HG02623 (cell line): ENCODE data around the gene ZNF669.
A peak's percentile ranks its signal among the peaks of the same experiment; 100 is the strongest.
"Not testable (repeated sequence)": the region's sequence is repeated elsewhere in the genome, so short reads cannot be mapped to it uniquely, and the experiment has no call there.

Experiments
- ATAC-seq: cut with Tn5 transposase; IDR thresholded peaks from one replicate; pipeline ENCODE4 v1.9.1; 2021; ENCODE audit warnings: moderate library complexity; ENCODE audit not compliant: unreplicated experiment

The ZNF669 gene

GRCh38 chr1:247103859-247104591 lies at the start of gene ZNF669:
Gene ZNF669, minus strand, starts transcription at chr1:247104356. Its CDS starts 157 bp downstream, at chr1:247104199.
- peak; percentile 99 for ATAC-seq

- no peak for ATAC-seq
These were observed 43.6 kb upstream of the ZNF669 start for GRCh38 chr1:247147781-247148180.

GRCh38 chr1:247147120-247147519 lies 43.0 kb upstream of the ZNF669 start:
- ATAC-seq: not testable (repeated sequence)

- ATAC-seq: no peak
These were observed 42.5 kb upstream of the ZNF669 start for GRCh38 chr1:247146671-247147070.

- no peak for ATAC-seq
These were observed 41.1 kb upstream of the ZNF669 start for GRCh38 chr1:247145279-247145678.

GRCh38 chr1:247139557-247139956 lies 35.4 kb upstream of the ZNF669 start:
- not testable (repeated sequence) for ATAC-seq

GRCh38 chr1:247131236-247131635 lies 27.1 kb upstream of the ZNF669 start:
- no peak for ATAC-seq

- not testable (repeated sequence) for ATAC-seq
These were observed 23.5 kb upstream of the ZNF669 start for GRCh38 chr1:247127519-247128282.

GRCh38 chr1:247126601-247127000 lies 22.4 kb upstream of the ZNF669 start:
- peak; percentile 48 for ATAC-seq

- peak; percentile 97 for ATAC-seq
These were observed 22.0 kb upstream of the ZNF669 start for GRCh38 chr1:247126166-247126565.

- ATAC-seq: no peak
These were observed 17.2 kb upstream of the ZNF669 start for GRCh38 chr1:247121382-247121781.

GRCh38 chr1:247120408-247120668 lies 16.2 kb upstream of the ZNF669 start:
- not testable (repeated sequence) for ATAC-seq

- ATAC-seq: no peak
These were observed 15.6 kb upstream of the ZNF669 start for GRCh38 chr1:247119600-247120407.

GRCh38 chr1:247118946-247119446 lies 14.8 kb upstream of the ZNF669 start:
- ATAC-seq: no peak

- ATAC-seq: no peak
These were observed 11.4 kb upstream of the ZNF669 start for GRCh38 chr1:247115545-247115944.

- no peak for ATAC-seq
These were observed 11.0 kb upstream of the ZNF669 start for GRCh38 chr1:247115141-247115510.

GRCh38 chr1:247114351-247115140 lies 10.4 kb upstream of the ZNF669 start:
- no peak for ATAC-seq

GRCh38 chr1:247113733-247114271 lies 9.6 kb upstream of the ZNF669 start:
- no peak for ATAC-seq

- no peak for ATAC-seq
These were observed 8.9 kb upstream of the ZNF669 start for GRCh38 chr1:247113094-247113497.

GRCh38 chr1:247112479-247112781 lies 8.3 kb upstream of the ZNF669 start:
- ATAC-seq: no peak
